GM18498 (cell line): ENCODE data around the gene TENM4.

Experiments used
- ATAC-seq: cut with Tn5 transposase; IDR thresholded peaks from one replicate; pipeline ENCODE4 v1.9.1; 2021; ENCODE audit warnings: mild to moderate bottlenecking, moderate library complexity; ENCODE audit not compliant: unreplicated experiment

TENM4 gene

DNA sequence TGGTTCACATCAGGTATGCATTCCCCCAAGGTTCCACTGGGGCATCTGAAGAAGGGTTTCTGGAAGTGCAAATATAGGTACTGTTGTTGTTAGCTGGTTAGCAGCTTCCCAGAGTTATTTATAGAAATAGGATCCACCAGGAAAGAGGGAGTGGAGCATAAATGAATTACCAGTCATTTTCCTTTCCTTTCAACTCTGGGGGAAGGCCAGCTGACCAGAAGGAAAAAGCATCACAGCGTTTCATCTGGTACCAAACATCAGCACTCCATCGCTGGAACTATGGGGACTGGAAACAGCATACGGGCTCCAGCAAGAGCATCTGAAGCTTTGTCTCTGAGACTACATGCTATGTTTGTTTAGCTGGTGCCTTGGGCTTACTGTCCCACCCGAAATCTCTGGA lies 487.9 kb downstream of the TENM4 start:
- ATAC-seq = no peak

DNA sequence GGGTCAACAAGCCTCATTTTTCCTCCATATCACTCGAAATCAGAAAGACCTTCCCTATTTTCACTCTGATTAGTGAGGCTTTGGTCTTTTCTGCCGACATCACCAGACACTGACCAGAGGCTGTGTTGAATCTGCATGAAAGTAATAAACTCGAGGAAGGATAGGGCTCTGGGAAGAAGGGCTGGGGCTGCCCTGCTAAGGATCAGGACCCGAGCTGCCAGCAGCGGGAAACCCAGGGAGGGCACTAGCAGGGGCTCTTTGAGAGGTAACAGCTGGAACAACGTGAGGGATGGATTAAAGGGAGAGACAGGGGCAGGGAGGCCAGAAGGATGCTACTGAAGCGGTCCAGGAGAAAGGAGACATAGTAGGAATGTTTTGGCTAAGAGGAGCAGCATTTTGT lies 488.7 kb downstream of the TENM4 start:
- ATAC-seq = no peak

- ATAC-seq = no peak
Measured at GRCh38 chr11:78949976-78950690, 490.7 kb downstream of the TENM4 start.

DNA sequence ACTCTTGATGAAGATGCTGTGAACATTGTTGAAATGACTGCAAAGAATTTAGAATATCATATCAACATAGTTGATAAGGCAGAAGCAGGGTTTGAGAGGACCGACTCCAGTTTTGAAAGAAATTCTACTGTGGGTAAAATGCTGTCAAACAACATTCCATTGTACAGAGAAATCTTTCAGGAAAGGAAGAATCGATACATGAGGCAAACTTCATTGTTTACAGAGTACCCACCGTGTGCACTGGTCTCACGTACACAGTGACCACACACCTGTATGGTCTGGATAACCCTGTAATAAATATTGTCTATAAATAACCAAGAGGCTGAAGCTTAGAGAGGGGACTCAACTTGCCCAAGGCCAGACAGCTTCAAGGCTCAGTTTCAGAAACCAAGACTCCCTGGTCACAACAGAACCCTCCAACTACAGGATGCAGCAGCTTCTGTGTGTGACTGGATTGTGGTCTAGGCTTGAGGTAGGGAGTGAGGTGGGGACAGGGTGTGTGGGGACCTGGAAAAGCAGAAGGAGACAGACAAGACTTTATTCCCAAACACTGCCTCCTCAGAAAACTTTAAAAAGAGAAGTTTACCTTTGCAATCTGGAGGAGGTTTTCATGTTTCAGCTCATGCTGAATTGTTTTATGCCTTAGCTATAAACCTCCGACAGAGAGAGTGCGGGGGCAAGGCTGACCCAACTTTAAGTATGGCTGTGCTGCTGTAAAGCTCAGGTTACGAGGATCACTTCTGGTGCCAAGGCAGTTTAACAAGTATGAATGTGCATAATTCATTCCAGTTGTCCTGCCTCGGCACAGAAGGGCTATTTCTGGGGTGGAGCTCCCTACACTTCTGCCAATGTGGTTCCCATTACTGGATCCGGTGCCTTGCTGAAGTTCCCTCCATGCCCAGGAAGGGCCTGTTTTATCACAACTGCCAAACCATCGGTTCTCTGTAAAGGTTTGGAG lies 493.6 kb downstream of the TENM4 start:
- ATAC-seq = no peak

- no peak for ATAC-seq
Measured at GRCh38 chr11:78943841-78944240, 497.0 kb downstream of the TENM4 start.

- ATAC-seq = no peak
Measured at GRCh38 chr11:78943154-78943553, 497.7 kb downstream of the TENM4 start.

DNA sequence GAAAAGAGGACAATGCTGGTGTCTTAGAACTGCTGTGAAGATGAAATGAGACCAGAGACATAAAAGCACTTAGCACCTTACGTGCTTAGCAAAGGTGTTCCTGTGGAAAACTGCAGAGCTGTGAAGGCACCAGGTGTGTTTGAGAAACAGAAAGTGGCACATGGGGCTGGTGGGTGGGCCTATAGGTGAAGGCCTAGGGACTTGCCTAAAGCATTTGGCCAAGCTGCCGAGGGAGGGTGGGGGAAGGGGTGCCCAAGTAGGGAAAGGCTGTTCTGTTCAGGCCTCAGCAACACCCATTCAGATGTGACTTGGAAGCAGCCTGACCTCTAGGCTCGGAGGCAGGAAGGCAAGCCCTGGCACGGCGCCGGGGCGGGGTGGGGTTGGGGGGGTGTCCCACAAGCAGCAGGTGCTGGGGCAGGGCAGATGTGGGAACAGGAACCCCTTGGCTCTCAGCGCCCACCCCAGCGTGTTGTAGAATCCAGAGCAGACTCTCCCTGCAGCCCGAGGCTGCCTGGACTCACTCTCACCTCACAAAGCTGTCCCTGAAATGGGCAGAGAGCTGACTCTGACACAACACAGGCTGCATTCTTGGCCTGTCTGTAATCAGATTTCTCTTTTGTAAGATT lies 499.5 kb downstream of the TENM4 start:
- ATAC-seq = no peak

- ATAC-seq = no peak
Measured at GRCh38 chr11:78940500-78941225, 500.2 kb downstream of the TENM4 start.

DNA sequence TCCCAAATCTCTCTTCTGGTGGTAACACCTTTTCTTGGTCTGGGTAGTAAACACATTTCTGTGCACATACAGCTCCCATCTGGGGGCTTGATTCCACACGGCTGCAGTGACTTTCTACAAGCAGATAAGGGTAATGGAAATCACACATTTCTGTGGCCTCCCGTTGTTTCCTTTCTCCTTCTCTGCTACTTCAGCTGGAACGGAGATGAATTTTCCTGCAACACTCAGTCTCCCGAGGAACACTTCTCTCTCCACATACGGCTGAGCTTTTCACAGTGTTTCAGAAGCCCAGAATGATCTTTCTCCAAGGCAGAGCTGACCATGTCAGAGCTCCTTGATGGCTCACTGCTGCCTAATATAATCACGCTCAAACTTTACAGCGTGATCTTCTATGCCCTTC lies 501.9 kb downstream of the TENM4 start:
- no peak for ATAC-seq

GRCh38 chr11:78938036-78938435 lies 502.8 kb downstream of the TENM4 start:
- no peak for ATAC-seq

DNA sequence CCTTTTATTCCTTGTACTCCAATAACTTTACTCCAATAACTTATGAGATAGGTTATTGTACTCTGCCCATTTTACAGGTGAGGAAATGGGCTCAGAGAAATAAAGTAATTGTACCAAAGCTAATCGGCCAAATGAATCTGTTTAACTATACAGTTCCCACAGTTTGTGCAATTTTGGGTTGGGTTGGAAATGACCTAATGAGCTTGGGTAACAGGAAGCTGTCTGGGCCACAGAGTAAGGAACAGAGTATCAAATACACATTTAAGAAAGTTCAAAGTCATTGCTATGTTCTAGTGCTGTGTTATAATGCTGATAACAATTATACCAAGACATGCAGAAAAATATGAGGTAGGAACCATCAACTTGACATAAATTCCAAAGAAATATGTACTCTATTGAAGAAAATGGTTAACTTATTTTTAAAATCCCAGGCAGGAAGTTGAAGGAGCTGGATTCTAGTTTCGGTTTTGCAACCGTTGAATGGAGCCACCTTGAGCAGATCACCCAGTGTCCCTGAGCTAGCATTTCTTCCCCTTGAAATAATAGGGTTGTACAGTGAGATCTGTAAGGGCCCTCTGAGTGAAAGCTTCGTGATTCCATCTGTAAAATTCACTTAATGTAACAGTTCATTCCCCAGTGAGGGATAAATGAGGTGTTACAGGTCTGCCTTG lies 505.3 kb downstream of the TENM4 start:
- ATAC-seq = no peak

DNA sequence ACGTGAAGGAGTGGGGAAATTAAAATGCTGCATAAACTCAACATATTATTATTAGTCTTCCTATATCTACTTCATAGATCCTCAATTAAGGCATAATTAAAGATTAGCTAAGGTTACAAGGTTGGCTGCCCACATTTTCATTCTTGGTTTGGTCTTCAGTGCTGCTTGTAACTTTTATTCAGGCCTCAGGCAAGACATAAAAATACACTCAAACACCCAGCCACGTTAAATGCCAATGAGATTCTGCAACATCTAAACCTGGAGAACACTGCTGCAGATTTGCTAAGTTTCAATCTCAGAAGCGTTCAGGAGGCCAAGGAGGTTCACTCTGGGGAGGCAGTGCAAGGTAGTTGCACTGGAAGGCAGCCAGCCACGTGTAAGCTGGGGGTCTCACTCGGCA lies 507.5 kb downstream of the TENM4 start:
- ATAC-seq = no peak

- ATAC-seq = no peak
Measured at GRCh38 chr11:78932757-78933156, 508.1 kb downstream of the TENM4 start.

GRCh38 chr11:78931891-78932290 lies 508.9 kb downstream of the TENM4 start:
- no peak for ATAC-seq

- ATAC-seq = no peak
Measured at GRCh38 chr11:78930810-78931523, 509.9 kb downstream of the TENM4 start.

DNA sequence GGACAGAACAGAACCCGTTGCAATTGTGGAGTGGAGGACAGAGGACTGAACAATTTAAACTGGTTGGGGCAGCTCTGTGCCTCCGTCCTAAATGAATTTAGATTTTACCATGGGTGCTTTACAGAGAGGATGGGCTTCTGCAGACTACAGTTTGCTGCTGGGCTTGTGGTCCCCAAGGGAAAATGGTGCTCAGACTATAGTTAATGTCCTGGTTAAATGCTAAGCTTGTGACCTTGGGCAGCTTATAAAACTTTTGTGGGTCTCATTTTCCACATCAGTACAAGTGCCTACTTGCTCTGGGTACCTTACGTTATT lies 511.0 kb downstream of the TENM4 start:
- ATAC-seq = no peak

GRCh38 chr11:78929207-78929905 lies 511.5 kb downstream of the TENM4 start:
- no peak for ATAC-seq

- ATAC-seq = no peak
Measured at GRCh38 chr11:78927511-78927910, 513.3 kb downstream of the TENM4 start.

DNA sequence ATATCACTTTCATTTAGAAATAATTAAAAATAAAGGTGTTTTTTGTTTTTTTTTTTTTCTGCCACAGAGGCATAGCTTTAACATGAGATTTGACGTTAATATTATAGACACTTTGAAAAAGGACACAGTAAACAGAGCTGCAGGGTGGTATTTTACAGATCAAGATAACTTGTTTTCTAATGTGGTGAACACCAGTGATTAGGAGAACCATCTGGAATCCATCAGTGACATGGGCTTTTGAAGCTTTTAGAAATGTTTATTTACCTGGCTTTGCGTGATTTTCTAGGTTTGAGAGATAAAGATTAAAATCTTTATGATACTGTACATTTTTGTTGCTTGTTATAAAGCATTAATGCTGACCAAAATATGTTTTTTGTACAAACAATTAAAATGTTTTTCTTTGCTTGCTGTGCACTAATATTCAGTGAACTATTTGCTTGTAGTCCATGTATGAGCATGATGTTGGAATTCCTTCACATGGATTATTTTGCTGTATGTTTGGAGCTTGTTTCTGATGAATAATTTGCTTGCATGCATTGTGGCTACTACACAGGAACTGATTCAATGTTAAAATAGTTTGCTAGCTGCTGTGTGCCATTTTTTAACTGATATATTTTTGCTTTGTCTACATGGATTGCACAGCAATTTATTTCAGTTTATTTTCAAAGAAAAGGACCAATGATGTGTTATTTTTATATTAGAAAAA lies 514.0 kb downstream of the TENM4 start:
- no peak for ATAC-seq
